ENCODE measurements around the gene SLC8B1.
"Not testable (repeated sequence)": the region's sequence is repeated elsewhere in the genome, so short reads cannot be mapped to it uniquely, and the experiment has no call there.

The SLC8B1 gene

DNA sequence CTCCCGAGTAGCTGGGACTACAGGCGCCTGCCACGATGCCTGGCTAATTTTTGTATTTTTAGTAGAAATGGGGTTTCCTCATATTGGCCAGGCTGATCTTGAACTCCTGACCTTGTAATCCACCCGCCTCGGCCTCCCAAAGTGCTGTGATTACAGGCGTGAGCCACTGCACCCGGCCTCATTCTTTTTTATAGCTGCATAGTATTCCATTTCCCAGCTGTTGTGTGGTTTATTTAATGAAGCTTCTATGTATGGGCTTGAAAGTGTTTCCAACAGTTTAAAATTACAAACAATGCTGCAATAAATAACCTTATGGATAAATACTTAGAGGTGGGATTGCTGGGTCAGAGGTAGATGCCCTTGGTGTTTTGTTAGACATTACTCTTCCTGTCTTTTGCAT is 19.3 kb upstream of the SLC8B1 start:
- DNase-seq (ENCODE audit: low read depth), result not testable (repeated sequence)

DNA sequence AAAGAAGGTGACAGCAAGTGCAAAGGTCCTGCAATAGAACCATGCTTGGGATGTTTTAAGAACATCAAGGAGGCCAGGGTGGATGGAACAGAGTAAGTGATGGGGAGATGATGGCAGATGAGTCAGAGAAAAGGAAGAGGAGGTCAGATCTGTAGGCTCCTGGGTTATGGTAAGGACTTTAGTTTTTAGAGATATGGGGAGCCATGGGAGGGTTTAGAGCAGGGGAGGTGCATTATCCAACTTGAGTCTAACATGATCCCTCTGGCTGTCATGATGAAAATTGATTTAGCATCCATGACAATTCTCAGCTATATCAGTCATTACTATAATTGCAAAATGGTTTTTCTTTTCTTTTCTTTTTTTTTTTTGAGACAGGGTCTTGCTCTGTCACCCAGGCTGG is 16.2 kb upstream of the SLC8B1 start:
- DNase-seq (ENCODE audit: low read depth), result no peak

DNA sequence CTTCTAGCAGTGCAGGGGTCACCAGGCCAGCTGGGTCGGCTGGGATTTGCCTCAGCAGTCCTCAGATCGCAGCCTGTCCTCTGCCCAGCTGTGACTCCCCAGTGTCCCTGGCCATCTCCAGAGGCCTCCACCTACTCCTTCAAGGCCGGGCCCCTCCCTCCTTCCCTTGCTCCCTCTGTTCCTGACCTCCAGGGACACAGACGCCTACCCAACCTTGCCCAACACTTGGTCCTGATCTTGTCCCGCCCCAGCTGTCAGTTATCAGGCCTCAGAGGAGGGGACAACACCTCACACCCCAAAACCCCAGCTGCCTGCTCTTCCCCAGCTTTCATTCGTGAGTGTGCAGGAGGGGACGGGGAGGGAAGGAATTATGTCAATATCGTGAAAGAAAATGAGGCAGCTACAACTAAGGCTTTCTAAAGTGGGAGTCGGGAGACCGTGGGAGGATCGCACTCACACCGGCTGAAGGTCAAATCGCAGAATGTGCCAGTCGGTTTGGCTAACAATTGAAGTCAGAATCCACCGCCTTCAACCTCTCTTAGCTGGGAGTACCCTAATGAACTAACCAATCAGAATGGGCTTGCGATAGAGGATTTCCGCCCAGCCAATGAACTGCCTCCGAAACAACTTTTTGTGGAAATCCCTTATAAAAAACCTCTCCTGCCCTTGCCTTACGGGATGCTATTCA is 14.1 kb upstream of the SLC8B1 start:
- no peak for DNase-seq (ENCODE audit: low read depth)

DNA sequence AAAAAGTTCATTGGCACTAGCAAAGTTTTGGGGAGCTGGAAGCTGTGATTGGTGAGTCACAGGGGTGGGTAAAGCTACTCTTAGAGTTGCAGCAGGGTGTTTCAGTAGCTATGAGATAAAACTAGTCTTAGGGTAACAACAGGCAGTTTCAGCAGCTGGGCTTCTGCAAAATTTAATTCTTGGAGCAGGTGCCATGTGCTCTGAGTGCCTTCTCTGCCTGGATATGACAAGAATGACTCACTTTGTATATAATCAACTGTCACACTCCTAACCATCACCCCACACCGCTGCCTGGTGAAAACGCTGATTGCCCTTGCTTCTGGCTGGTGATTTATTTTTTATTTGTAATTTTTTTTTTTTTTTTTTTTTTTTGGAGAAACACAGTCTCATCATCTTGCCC is 13.0 kb upstream of the SLC8B1 start:
- DNase-seq (ENCODE audit: low read depth), result no peak

DNA sequence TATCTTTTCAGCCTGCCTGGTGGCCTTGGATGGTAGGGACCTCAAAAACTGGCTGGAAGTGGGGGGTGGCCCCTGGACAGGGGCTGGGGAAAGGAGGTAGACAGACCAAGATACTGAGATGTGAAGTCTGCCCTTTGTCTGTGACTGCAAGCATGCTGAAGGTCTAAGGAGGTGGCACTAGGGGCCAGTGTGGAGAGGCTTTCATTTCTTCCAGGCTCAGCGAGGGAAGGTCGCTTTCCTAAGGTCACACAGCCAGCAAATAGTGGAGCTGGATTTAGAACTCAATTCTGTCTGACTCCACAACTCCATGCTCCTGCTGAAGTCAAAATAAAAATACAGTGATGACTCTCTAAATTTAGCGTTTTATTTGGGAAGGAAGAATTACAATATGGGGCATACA is 12.2 kb upstream of the SLC8B1 start:
- DNase-seq (ENCODE audit: low read depth), result no peak

DNA sequence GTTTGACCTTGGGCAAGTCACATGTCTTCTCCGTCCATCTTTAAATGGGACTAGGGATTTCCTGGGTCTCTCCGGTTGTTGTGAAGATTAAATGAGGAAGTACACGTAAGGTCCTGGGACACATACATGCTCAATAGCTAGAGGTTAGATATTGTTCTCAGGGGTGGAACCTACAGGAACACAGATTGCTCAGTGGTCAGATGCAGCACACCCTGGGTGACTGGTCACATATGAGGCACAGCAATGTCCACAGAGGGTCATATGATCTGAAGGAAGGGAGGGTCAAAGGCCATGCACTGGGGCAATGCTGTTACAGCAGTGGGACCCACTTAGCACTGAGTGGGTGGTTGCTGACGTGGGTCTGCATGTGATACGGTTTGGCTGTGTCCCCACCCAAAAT is 11.4 kb upstream of the SLC8B1 start:
- no peak for DNase-seq (ENCODE audit: low read depth)

DNA sequence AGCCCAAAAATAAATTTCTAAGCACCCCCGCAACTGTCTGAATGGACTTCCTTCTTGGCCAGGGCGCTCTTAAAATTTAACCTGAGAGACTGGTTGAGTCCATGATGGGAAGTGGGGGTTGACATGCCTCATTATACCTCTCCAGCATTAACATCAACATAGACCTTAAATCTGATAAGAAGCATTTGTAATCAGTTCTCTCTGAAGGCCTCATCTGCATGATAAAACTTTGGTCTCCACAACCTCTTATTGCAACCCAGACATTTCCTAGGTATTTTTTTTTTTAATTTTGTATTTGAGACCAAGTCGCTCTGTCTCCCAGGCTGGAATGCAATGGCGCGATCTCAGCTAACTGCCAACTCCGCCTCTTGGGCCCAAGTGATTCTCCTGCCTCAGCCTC is 10.4 kb upstream of the SLC8B1 start:
- no peak for DNase-seq (ENCODE audit: low read depth)

DNA sequence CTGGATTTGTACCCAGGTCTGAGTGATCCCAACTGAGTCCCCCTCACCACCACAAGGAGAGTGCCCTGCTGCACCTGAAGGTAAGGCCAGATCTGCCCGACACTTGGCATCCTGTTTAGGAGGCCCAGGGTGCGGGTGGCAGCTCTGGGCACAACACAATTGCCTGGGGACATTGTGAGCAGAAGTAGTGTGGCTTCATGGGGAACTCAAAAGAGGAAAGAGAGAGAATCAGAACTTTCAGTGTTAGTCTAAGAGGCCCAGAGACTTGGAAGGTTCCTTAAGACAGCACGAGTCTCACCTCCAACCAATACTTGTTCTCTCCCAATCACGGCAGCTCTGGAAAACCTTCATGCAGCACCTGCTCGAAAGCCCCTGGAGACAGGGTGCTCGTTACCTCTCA is 6.6 kb upstream of the SLC8B1 start:
- no peak for DNase-seq (ENCODE audit: low read depth)

GRCh38 chr12:113340061-113340460 is 5.2 kb upstream of the SLC8B1 start:
- no peak for DNase-seq (ENCODE audit: low read depth)

DNA sequence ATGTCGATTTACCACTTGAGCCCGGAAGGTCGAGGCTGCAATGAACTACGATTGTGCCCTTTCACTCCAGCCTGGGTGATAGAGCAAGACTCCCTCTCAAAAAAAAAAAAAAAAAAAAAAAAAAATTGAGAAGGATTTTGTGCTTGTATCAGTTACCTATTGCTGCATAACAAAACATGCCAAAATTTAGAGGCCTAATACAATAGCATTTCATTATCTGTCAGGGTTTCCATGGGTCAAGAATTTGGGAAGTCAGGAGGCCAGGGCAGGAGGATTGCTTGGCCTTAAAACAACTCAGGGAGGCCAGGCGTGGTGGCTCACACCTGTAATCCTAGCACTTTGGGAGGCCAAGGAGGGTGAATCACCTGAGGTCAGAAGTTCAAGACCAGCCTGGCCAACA is 4.6 kb upstream of the SLC8B1 start:
- no peak for DNase-seq (ENCODE audit: low read depth)

- no peak for DNase-seq (ENCODE audit: low read depth)
These were observed 778 bp downstream of the SLC8B1 start for GRCh38 chr12:113333877-113334785.

DNA sequence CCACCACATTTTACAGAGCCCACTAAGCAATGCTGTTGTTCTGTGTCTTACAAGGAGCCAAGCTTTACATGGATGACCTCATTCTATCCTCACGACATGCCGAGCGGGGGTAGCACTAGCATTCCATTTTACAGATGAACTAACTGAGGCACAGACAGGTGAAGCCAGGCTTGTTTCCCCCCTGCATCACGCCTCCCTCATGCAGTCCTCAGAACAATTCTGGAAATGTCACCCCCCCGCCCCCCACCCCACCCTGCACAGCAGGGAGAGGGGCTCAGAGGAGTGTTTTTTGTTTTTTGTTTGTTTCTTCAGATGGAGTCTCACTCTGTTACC is 1.5 kb downstream of the SLC8B1 start:
- DNase-seq (ENCODE audit: low read depth), result no peak

GRCh38 chr12:113332688-113333417 is 2.1 kb downstream of the SLC8B1 start:
- DNase-seq (ENCODE audit: low read depth), result no peak

DNA sequence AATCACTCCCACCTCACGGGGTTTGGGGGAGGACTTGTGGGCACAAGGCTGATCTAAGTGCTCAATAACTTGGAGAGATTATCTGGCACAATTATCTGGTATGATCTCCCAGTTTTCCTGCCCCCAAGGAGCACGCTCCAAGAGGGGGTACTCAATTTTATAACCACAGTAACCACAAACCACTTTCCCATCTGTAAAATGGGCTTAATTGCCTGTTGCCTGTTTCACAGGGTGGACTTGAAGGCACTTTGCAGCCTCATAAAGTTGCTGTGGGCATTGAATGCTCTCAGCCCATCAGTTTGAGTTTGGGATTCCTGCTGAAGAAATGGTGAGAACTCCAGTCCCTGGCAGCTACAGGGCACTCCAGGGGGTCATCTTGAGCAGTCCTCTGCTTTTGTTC is 4.4 kb downstream of the SLC8B1 start:
- no peak for DNase-seq (ENCODE audit: low read depth)

DNA sequence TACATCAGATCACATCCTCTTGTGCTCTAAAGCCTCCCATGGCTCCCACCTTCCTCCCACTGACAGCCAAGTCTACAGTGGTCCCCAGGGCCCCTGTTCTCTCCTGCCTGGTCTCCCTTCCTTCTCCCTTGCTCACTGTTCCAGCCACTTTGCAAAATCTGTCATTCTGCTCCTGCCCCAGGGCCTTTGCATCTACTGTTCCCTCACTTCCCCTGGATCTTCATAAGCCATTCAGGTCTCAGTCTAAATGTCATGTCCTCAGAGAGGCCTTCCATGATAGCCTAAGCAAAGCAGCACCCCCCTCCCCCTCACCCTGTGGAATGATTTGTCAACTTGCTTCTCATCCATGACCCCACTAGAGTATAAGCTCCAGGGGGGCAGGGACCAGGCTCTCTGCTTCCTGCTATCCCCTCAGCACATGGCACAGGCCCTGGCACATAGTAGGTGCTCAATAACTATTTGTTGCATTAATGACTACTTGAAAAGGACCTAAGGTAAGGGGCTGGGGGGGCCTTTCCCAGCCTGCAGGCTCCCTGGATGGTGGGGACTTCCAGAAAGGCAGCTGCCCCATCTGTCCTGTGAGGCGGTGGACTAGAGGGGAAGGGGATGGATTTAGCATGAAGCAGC is 5.0 kb downstream of the SLC8B1 start:
- no peak for DNase-seq (ENCODE audit: low read depth)

DNA sequence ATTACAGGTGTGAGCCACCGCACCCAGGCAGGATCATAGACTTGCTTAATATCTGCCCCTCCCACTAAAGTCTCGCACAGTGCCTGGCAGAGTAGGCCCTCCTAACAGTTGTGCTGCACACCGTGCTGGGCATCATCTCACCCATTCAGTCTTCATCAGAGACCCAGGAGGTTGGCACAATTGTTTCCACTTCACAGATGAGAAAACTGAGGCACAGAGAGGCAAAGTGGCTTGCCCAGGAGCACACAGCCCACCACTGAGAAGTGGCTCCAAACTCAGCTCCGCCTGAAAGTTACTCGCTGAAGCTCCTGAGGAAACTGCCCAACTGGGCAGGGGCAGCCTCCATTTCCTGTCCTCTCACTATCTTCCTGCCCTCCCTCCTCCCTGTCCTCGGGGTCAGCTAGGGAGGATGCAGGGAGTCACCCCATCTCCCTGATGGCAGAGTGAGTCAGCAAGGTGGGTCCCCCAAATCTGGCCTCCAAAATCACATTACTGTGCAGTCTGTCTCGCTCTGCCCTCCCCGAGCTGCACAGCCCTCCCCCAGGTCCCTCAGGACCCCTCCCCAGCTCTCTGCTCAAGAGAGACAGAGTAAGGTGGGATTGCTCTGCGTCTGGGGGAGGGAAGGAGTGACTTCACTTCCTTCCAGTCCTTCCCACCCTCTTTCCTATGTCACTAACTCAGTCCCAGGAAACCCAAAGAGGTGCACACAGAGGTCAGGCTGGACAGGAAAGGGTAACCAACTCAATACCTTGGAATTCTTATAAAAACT is 5.7 kb downstream of the SLC8B1 start:
- DNase-seq (ENCODE audit: low read depth), result no peak

GRCh38 chr12:113328368-113328889 is 6.5 kb downstream of the SLC8B1 start:
- DNase-seq (ENCODE audit: low read depth), result no peak

DNA sequence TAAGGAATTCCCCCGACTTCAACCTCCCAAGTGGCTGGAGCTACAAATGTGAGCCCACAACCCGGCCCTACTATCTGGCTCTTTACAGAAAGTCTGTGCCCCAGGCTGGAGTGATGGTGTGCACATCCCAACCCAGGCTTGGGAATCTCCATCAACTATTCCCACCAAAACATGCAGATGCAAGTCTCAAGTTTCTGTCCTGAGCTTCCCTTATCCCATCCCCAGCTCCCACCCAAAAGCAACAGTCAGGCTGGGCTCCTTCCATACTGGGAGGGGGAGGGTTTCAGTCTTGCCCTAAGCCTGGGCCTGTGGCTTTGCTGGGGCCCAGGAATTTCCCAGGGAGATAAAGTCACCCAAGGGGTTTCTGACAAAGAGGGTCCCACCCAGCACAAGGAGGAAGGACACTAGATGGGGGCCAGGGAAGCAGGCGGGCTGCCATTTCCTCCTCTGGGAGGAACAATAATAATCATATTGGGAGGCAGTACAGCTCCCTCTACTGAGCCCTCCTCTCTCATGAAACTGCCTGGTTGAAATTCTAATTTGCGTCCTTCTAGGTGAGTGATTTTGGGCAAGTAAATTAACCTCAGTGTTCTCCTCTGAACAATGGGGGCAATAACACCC is 8.0 kb downstream of the SLC8B1 start:
- no peak for DNase-seq (ENCODE audit: low read depth)

- DNase-seq (ENCODE audit: low read depth), result no peak
These were observed 9.0 kb downstream of the SLC8B1 start for GRCh38 chr12:113325916-113326315.

DNA sequence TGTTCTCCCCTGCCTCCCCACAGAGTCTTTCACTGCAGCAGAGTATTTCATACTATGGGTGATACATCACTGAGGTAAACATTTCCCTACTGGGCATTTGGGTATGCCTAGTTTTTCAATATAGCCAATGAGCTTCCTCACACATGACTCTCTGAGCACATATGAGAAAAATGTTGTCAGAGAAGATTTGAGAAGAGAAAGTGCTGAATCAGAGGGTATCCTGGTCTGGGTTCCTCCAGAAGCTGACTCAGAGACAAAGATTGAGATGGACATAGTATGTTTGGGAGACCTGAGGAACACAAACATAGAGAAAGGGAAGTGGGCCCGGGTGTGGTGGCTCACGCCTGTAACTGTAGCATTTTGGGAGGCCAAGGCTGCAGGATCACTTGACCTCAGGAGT is 12.6 kb downstream of the SLC8B1 start:
- DNase-seq (ENCODE audit: low read depth), result no peak

DNA sequence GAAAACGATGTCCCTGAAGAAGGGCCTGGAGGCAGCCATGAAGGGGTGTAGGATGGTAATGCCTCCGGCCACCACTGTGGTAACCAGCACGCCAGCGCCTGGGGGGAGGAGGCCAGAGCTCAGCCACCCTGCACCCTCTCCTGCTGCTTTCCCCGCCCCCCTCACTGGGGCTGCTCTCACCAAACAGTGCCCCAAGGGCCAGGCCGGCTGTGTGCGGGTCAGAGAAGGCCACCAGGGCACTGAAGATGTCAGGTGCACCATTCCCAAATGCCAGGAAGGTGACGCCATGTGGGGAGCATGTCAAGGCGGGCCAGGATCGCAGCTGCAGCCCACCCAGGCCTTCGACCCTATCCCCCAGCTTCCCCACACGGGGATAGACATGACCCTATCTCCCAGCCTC is 14.5 kb downstream of the SLC8B1 start:
- DNase-seq (ENCODE audit: low read depth), result no peak
